Measurements from ENCODE around the gene GPR39.

GPR39 gene

GRCh38 chr2:132651115-132652045 lies 234.8 kb downstream of the GPR39 start:
- no peak for DNase-seq

- DNase-seq: no peak
Observed at GRCh38 chr2:132652474-132652873, 235.9 kb downstream of the GPR39 start.

- no peak for DNase-seq
Observed at GRCh38 chr2:132654335-132654734, 237.7 kb downstream of the GPR39 start.

GRCh38 chr2:132654968-132655367 lies 238.4 kb downstream of the GPR39 start:
- DNase-seq: no peak

- DNase-seq: no peak
Observed at GRCh38 chr2:132656266-132656975, 239.8 kb downstream of the GPR39 start.

- DNase-seq: no peak
Observed at GRCh38 chr2:132659331-132659730, 242.7 kb downstream of the GPR39 start.

- DNase-seq: no peak
Observed at GRCh38 chr2:132662732-132663131, 246.1 kb downstream of the GPR39 start.

GRCh38 chr2:132664096-132664495 lies 247.5 kb downstream of the GPR39 start:
- DNase-seq: no peak

GRCh38 chr2:132665401-132666140 lies 249.0 kb downstream of the GPR39 start:
- no peak for DNase-seq

- DNase-seq: no peak
Observed at GRCh38 chr2:132667706-132668105, 251.1 kb downstream of the GPR39 start.

GRCh38 chr2:132668189-132668823 lies 251.7 kb downstream of the GPR39 start:
- no peak for DNase-seq

- peak in 1 of 2 experiments; percentile 4 for DNase-seq
Observed at GRCh38 chr2:132668987-132669907, 252.6 kb downstream of the GPR39 start.

GRCh38 chr2:132669908-132670495 lies 253.4 kb downstream of the GPR39 start, which contains the start of gene LYPD1:
TSS of gene LYPD1 (minus strand) at chr2:132670205. CDS start at chr2:132669932, 273 bp downstream.
- no peak for DNase-seq

GRCh38 chr2:132670496-132671150 lies 254.0 kb downstream of the GPR39 start:
- no peak for DNase-seq

- DNase-seq: no peak
Observed at GRCh38 chr2:132671151-132671835, 254.7 kb downstream of the GPR39 start.

GRCh38 chr2:132676999-132677398 lies 260.4 kb downstream of the GPR39 start:
- DNase-seq: no peak

- DNase-seq: no peak
Observed at GRCh38 chr2:132677661-132678060, 261.1 kb downstream of the GPR39 start.

- DNase-seq: no peak
Observed at GRCh38 chr2:132678483-132678882, 261.9 kb downstream of the GPR39 start.

GRCh38 chr2:132680544-132680943 lies 263.9 kb downstream of the GPR39 start:
- no peak for DNase-seq

GRCh38 chr2:132681766-132682165 lies 265.2 kb downstream of the GPR39 start:
- DNase-seq: no peak

Data from NCI-H187 (cell line).